ENCODE data around the gene PMP22. TPM values are rescaled to one million over a fixed set of nuclear protein-coding genes. Genes with fewer than 3 reads are reported as not detected.

The PMP22 gene
- polyA plus RNA-seq, 1 donor from 2014 or later, result not detected

GRCh38 chr17:15308758-15309157 lies 43.6 kb upstream of the PMP22 start:
- no peaks in the 10 kb centered on the region for H3F3A ChIP-seq (ENCODE audit: insufficient read depth, low read length, poor library complexity, severe bottlenecking)
- H3K9ac ChIP-seq (ENCODE audit: low read length), result no peak overlapping the region
- H3K9me3 ChIP-seq (ENCODE audit: low read length), result no peaks in the 10 kb centered on the region
- H3K4me3 ChIP-seq (ENCODE audit: low read length), result no peak overlapping the region
- H3K36me3 ChIP-seq (ENCODE audit: insufficient read depth, low read length), result no peaks in the 10 kb centered on the region
- no peaks in the 10 kb centered on the region for H3K79me2 ChIP-seq (replicated peaks; ENCODE audit: insufficient read depth, low read length)
- H3K27ac ChIP-seq (ENCODE audit: low read length), result no peak overlapping the region
- no peaks in the 10 kb centered on the region for H3K27me3 ChIP-seq (ENCODE audit: insufficient read depth, low read depth, low read length)
- no peaks in the 10 kb centered on the region for H4K20me1 ChIP-seq (ENCODE audit: insufficient read depth)
- no peak for TF ChIP-seq SMC3 (conservative IDR thresholded peaks at IDR 0.05; ENCODE audit: poor library complexity)
- TF ChIP-seq TAF1 (IDR thresholded peaks at IDR 0.05; ENCODE audit: low read depth), result no peak
- no peak for TF ChIP-seq MXI1 (conservative IDR thresholded peaks at IDR 0.05; ENCODE audit: poor library complexity, severe bottlenecking)
- TF ChIP-seq EZH2 (IDR thresholded peaks at IDR 0.05; ENCODE audit: borderline replicate concordance, insufficient read depth, low read length, poor library complexity, severe bottlenecking), result no peak
- TF ChIP-seq POLR2AphosphoS5 (IDR thresholded peaks at IDR 0.05), result no peak
- no peak for TF ChIP-seq RAD21 (conservative IDR thresholded peaks at IDR 0.05)
- no peak for TF ChIP-seq REST (IDR thresholded peaks at IDR 0.05; ENCODE audit: borderline replicate concordance)
- TF ChIP-seq EP300 (conservative IDR thresholded peaks at IDR 0.05; ENCODE audit: poor library complexity, severe bottlenecking), result no peak
- TF ChIP-seq CTCF (IDR thresholded peaks at IDR 0.05; ENCODE audit: poor library complexity, severe bottlenecking), result no peak
- no peak overlapping the region for H3K4me2 ChIP-seq (ENCODE audit: low read length)
- H3K9me2 ChIP-seq (ENCODE audit: insufficient read depth, low read length), result no peaks in the 10 kb centered on the region
- no peak overlapping the region for H2AFZ ChIP-seq (ENCODE audit: low read depth, low read length)

GRCh38 chr17:15307710-15308111 lies 42.6 kb upstream of the PMP22 start:
- H3K36me3 ChIP-seq (ENCODE audit: insufficient read depth, low read length), result no peaks in the 10 kb centered on the region
- no peaks in the 10 kb centered on the region for H4K20me1 ChIP-seq (ENCODE audit: insufficient read depth)
- no peaks in the 10 kb centered on the region for H3K79me2 ChIP-seq (replicated peaks; ENCODE audit: insufficient read depth, low read length)
- H3K4me2 ChIP-seq (ENCODE audit: low read length), result no peak overlapping the region
- H3K9me3 ChIP-seq (ENCODE audit: low read length), result no peaks in the 10 kb centered on the region
- no peak for TF ChIP-seq RAD21 (conservative IDR thresholded peaks at IDR 0.05)
- TF ChIP-seq TAF1 (IDR thresholded peaks at IDR 0.05; ENCODE audit: low read depth), result no peak
- no peak for TF ChIP-seq POLR2AphosphoS5 (IDR thresholded peaks at IDR 0.05)
- TF ChIP-seq MXI1 (conservative IDR thresholded peaks at IDR 0.05; ENCODE audit: poor library complexity, severe bottlenecking), result no peak
- no peak for TF ChIP-seq CTCF (IDR thresholded peaks at IDR 0.05; ENCODE audit: poor library complexity, severe bottlenecking)
- no peak for TF ChIP-seq EP300 (conservative IDR thresholded peaks at IDR 0.05; ENCODE audit: poor library complexity, severe bottlenecking)
- no peak for TF ChIP-seq EZH2 (IDR thresholded peaks at IDR 0.05; ENCODE audit: borderline replicate concordance, insufficient read depth, low read length, poor library complexity, severe bottlenecking)
- TF ChIP-seq SMC3 (conservative IDR thresholded peaks at IDR 0.05; ENCODE audit: poor library complexity), result no peak
- no peak for TF ChIP-seq REST (IDR thresholded peaks at IDR 0.05; ENCODE audit: borderline replicate concordance)
- H3F3A ChIP-seq (ENCODE audit: insufficient read depth, low read length, poor library complexity, severe bottlenecking), result no peaks in the 10 kb centered on the region
- no peaks in the 10 kb centered on the region for H3K9me2 ChIP-seq (ENCODE audit: insufficient read depth, low read length)
- H3K27me3 ChIP-seq (ENCODE audit: insufficient read depth, low read depth, low read length), result no peaks in the 10 kb centered on the region
- H3K4me3 ChIP-seq (ENCODE audit: low read length), result no peak overlapping the region
- no peak overlapping the region for H3K27ac ChIP-seq (ENCODE audit: low read length)
- no peak overlapping the region for H3K9ac ChIP-seq (ENCODE audit: low read length)
- no peak overlapping the region for H2AFZ ChIP-seq (ENCODE audit: low read depth, low read length)
